KOPT-K1 (cell line): ENCODE measurements around the gene MYO15B.

Experiments used
- H3K27ac ChIP-seq: fragments of 200-600 bp; sonication (generic); 2 replicates; pipeline ENCODE4 v1.5.1; 2016; ENCODE audit warnings: antibody characterized with exemption, mild to moderate bottlenecking, low read depth, low read length; ENCODE audit not compliant: poor library complexity, severe bottlenecking
- H3K36me3 ChIP-seq: fragments of 200-600 bp; sonication (generic); 2 replicates; pipeline ENCODE4 v1.5.1; 2017; ENCODE audit warnings: antibody characterized with exemption, mild to moderate bottlenecking, low read length, moderate library complexity; ENCODE audit not compliant: insufficient read depth
- H3K9me3 ChIP-seq: fragments of 200-600 bp; sonication (generic); 2 replicates; pipeline ENCODE4 v1.5.1; 2017; ENCODE audit warnings: antibody characterized with exemption, low read length, mild to moderate bottlenecking; ENCODE audit not compliant: insufficient read depth, poor library complexity, severe bottlenecking

Gene MYO15B

GRCh38 chr17:75553295-75554110 lies 34.1 kb upstream of the MYO15B start:
- no peaks in the 10 kb centered on the region for H3K36me3 ChIP-seq
- no peak overlapping the region for H3K27ac ChIP-seq
- no peaks in the 10 kb centered on the region for H3K9me3 ChIP-seq

GRCh38 chr17:75555679-75556153 lies 31.9 kb upstream of the MYO15B start:
- Histone ChIP-seq H3K36me3 (no peaks in the 10 kb centered on the region), H3K9me3 (no peaks in the 10 kb centered on the region), H3K27ac (no peak overlapping the region)

GRCh38 chr17:75557075-75557851 lies 30.3 kb upstream of the MYO15B start:
- no peak overlapping the region for H3K27ac ChIP-seq
- H3K9me3 ChIP-seq, result no peaks in the 10 kb centered on the region
- H3K36me3 ChIP-seq, result no peaks in the 10 kb centered on the region

GRCh38 chr17:75557852-75558665 lies 29.5 kb upstream of the MYO15B start:
- Histone ChIP-seq H3K27ac (no peak overlapping the region), H3K9me3 (no peaks in the 10 kb centered on the region), H3K36me3 (no peaks in the 10 kb centered on the region)

GRCh38 chr17:75558666-75559530 lies 28.7 kb upstream of the MYO15B start:
- H3K9me3 ChIP-seq, result no peaks in the 10 kb centered on the region
- no peak overlapping the region for H3K27ac ChIP-seq
- H3K36me3 ChIP-seq, result no peaks in the 10 kb centered on the region

GRCh38 chr17:75559958-75560533 lies 27.6 kb upstream of the MYO15B start:
- no peak overlapping the region for H3K27ac ChIP-seq
- no peaks in the 10 kb centered on the region for H3K9me3 ChIP-seq
- no peaks in the 10 kb centered on the region for H3K36me3 ChIP-seq

GRCh38 chr17:75561927-75562603 lies 25.5 kb upstream of the MYO15B start:
- Histone ChIP-seq H3K27ac (no peak overlapping the region), H3K36me3 (no peaks in the 10 kb centered on the region), H3K9me3 (no peaks in the 10 kb centered on the region)

GRCh38 chr17:75563063-75563758 lies 24.4 kb upstream of the MYO15B start:
- no peaks in the 10 kb centered on the region for H3K36me3 ChIP-seq
- no peak overlapping the region for H3K27ac ChIP-seq
- no peaks in the 10 kb centered on the region for H3K9me3 ChIP-seq

- no peaks in the 10 kb centered on the region for H3K9me3 ChIP-seq
- no peak overlapping the region for H3K27ac ChIP-seq
- no peaks in the 10 kb centered on the region for H3K36me3 ChIP-seq
Measured at GRCh38 chr17:75564195-75564594, 23.4 kb upstream of the MYO15B start.

GRCh38 chr17:75565066-75565465 lies 22.5 kb upstream of the MYO15B start:
- H3K9me3 ChIP-seq, result no peaks in the 10 kb centered on the region
- no peaks in the 10 kb centered on the region for H3K36me3 ChIP-seq
- H3K27ac ChIP-seq, result no peak overlapping the region

- no peaks in the 10 kb centered on the region for H3K9me3 ChIP-seq
- H3K36me3 ChIP-seq, result no peaks in the 10 kb centered on the region
- H3K27ac ChIP-seq, result no peak overlapping the region
Measured at GRCh38 chr17:75565618-75566017, 22.0 kb upstream of the MYO15B start.

GRCh38 chr17:75566416-75566815 lies 21.2 kb upstream of the MYO15B start:
- Histone ChIP-seq H3K9me3 (no peaks in the 10 kb centered on the region), H3K36me3 (no peaks in the 10 kb centered on the region), H3K27ac (no peak overlapping the region)

GRCh38 chr17:75566834-75567233 lies 20.8 kb upstream of the MYO15B start:
- H3K27ac ChIP-seq, result no peak overlapping the region
- no peaks in the 10 kb centered on the region for H3K36me3 ChIP-seq
- no peaks in the 10 kb centered on the region for H3K9me3 ChIP-seq
